H1 (cell line): ENCODE data around the gene MGME1. TPM values are rescaled to one million over a fixed set of nuclear protein-coding genes. Genes with fewer than 3 reads are reported as not detected.

Experiments used
- CTCF ChIA-PET: fragments of 300-600 bp; sonication (Branson Sonifier 250); formaldehyde crosslinking; loops from one replicate; lab custom pipeline; 2021; ENCODE audit not compliant: partially characterized antibody; lab: Charles Lee
- POLR2A ChIA-PET: fragments of 300-600 bp; sonication (Branson Sonifier 250); formaldehyde crosslinking; loops from one replicate; lab custom pipeline; 2021; ENCODE audit warnings: inconsistent platforms; ENCODE audit not compliant: partially characterized antibody; lab: Charles Lee
- DNase-seq, 2 experiments: peaks; one replicate each; pipeline versions ENCODE4 v3.0.0 to v3.0.0-alpha.2; 2010 to 2022; ENCODE audit warnings: low spot score in 2 of 2, low read depth in 1 of 2, mixed read lengths in 1 of 2
- FAIRE-seq: peaks from 2 replicates; lab custom pipeline; 2011; peaks lifted over from hg19 to GRCh38; lab: Jason Lieb, UNC
- H2AFZ ChIP-seq: 2 replicates; pipeline ENCODE4 v1.8.1; 2012; ENCODE audit warnings: low read length, inconsistent platforms
- H2AK5ac ChIP-seq: 2 replicates; pipeline ENCODE4 v1.6.1; 2013; ENCODE audit warnings: low read depth, low read length
- H2BK120ac ChIP-seq: replicated peaks from 2 replicates; pipeline ENCODE3; 2013; ENCODE audit warnings: low read depth, low read length, inconsistent platforms
- H2BK12ac ChIP-seq: 2 replicates; pipeline ENCODE4 v1.6.1; 2013; ENCODE audit warnings: low read depth, low read length
- H2BK15ac ChIP-seq: 2 replicates; pipeline ENCODE4 v1.6.1; 2013; ENCODE audit warnings: low read length
- H2BK20ac ChIP-seq: 2 replicates; pipeline ENCODE4 v1.6.1; 2013; ENCODE audit warnings: low read length
- H2BK5ac ChIP-seq: 2 replicates; pipeline ENCODE4 v1.6.1; 2013; ENCODE audit warnings: low read depth, low read length
- H3K14ac ChIP-seq: 2 replicates; pipeline ENCODE4 v1.6.1; 2013; ENCODE audit warnings: inconsistent platforms; ENCODE audit not compliant: insufficient read length
- H3K18ac ChIP-seq: 2 replicates; pipeline ENCODE4 v1.6.1; 2013; ENCODE audit warnings: low read length; ENCODE audit errors: extremely low read depth
- H3K23ac ChIP-seq: 2 replicates; pipeline ENCODE4 v1.6.1; 2013; ENCODE audit warnings: inconsistent platforms; ENCODE audit not compliant: insufficient read length
- H3K23me2 ChIP-seq: 2 replicates; pipeline ENCODE4 v1.6.1; 2013; ENCODE audit warnings: low read depth, low read length
- H3K27ac ChIP-seq: 2 replicates; pipeline ENCODE4 v1.6.1; 2011; ENCODE audit warnings: low read depth, low read length, inconsistent platforms
- H3K27me3 ChIP-seq, 4 experiments: replicated peaks in 1 of 4; 1 replicate in 1 of 4; 2 replicates in 3 of 4; pipeline versions ENCODE4 v1.6.1 to v1.8.1; 2011 to 2013; ENCODE audit warnings: low read length in 3 of 4, mild to moderate bottlenecking in 3 of 4, inconsistent platforms in 2 of 4, mixed read lengths in 2 of 4, moderate library complexity in 1 of 4; ENCODE audit not compliant: control insufficient read depth in 3 of 4, insufficient read depth in 3 of 4; ENCODE audit errors: extremely low read depth in 1 of 4
- H3K36me3 ChIP-seq, 4 experiments: 2 replicates each; pipeline versions ENCODE4 v1.6.1 to v1.8.1; 2011 to 2013; ENCODE audit warnings: mild to moderate bottlenecking in 4 of 4, low read length in 3 of 4, moderate library complexity in 2 of 4, control low read depth in 1 of 4, inconsistent platforms in 1 of 4; ENCODE audit not compliant: insufficient read depth in 4 of 4, control insufficient read depth in 2 of 4
- H3K4ac ChIP-seq: replicated peaks from 2 replicates; pipeline ENCODE3; 2013; ENCODE audit warnings: low read length, low read depth, mixed read lengths, inconsistent platforms; ENCODE audit not compliant: insufficient read length
- H3K4me1 ChIP-seq, 4 experiments: replicated peaks in 1 of 4; 1 replicate in 1 of 4; 2 replicates in 3 of 4; pipeline versions ENCODE4 v1.6.1 to v1.8.1; 2011 to 2013; ENCODE audit warnings: low read length in 3 of 4, inconsistent platforms in 2 of 4, mixed read lengths in 1 of 4; ENCODE audit not compliant: insufficient read depth in 4 of 4, control insufficient read depth in 3 of 4
- H3K4me2 ChIP-seq, 2 experiments: 2 replicates each; pipeline versions ENCODE4 v1.6.1 to v1.8.1; 2011 to 2013; ENCODE audit warnings: low read depth in 2 of 2, low read length in 2 of 2, control low read depth in 1 of 2, inconsistent platforms in 1 of 2, mild to moderate bottlenecking in 1 of 2; ENCODE audit not compliant: insufficient read depth in 1 of 2
- H3K4me3 ChIP-seq, 4 experiments: fragments of 200-600, 300-600 bp in 1 of 4; sonication (generic), shearing (Covaris generic), sonication (Bioruptor Twin) in 1 of 4; 2 replicates each; pipeline versions ENCODE4 v1.5.1 to v1.8.1; 2011 to 2016; ENCODE audit warnings: low read length in 4 of 4, low read depth in 3 of 4, control low read depth in 2 of 4, inconsistent platforms in 2 of 4, mild to moderate bottlenecking in 2 of 4, mixed read lengths in 1 of 4, moderate library complexity in 1 of 4; ENCODE audit not compliant: insufficient read depth in 2 of 4; ENCODE audit errors: extremely low read depth in 1 of 4
- H3K56ac ChIP-seq: replicated peaks from 2 replicates; pipeline ENCODE3; 2013; ENCODE audit warnings: low read depth, mild to moderate bottlenecking, mixed read lengths, low read length, inconsistent platforms; ENCODE audit not compliant: insufficient read length
- H3K79me1 ChIP-seq: 2 replicates; pipeline ENCODE4 v1.6.1; 2013; ENCODE audit warnings: low read depth, low read length, control low read depth
- H3K79me2 ChIP-seq, 2 experiments: 2 replicates each; pipeline versions ENCODE4 v1.6.1 to v1.8.1; 2012 to 2013; ENCODE audit warnings: low read length in 2 of 2, mild to moderate bottlenecking in 2 of 2, inconsistent platforms in 1 of 2; ENCODE audit not compliant: insufficient read depth in 2 of 2, control insufficient read depth in 1 of 2
- H3K9ac ChIP-seq, 4 experiments: replicated peaks in 1 of 4; 1 replicate in 1 of 4; 2 replicates in 3 of 4; pipeline versions ENCODE4 v1.6.1 to v1.8.1; 2011 to 2013; ENCODE audit warnings: low read depth in 3 of 4, low read length in 3 of 4, control low read depth in 2 of 4, mild to moderate bottlenecking in 2 of 4, moderate library complexity in 2 of 4, inconsistent platforms in 1 of 4; ENCODE audit errors: extremely low read depth in 1 of 4
- H3K9me3 ChIP-seq, 2 experiments: 2 replicates each; pipeline versions ENCODE4 v1.6.1 to v1.8.1; 2012 to 2013; ENCODE audit warnings: mild to moderate bottlenecking in 2 of 2, moderate library complexity in 2 of 2, control low read depth in 1 of 2, inconsistent platforms in 1 of 2, low read depth in 1 of 2, low read length in 1 of 2, mixed read lengths in 1 of 2; ENCODE audit not compliant: insufficient read depth in 2 of 2
- H4K20me1 ChIP-seq, 2 experiments: replicated peaks in 1 of 2; 2 replicates each; pipeline versions ENCODE3 to v1.8.1; 2011 to 2013; ENCODE audit warnings: inconsistent platforms in 2 of 2, low read length in 2 of 2, mild to moderate bottlenecking in 1 of 2; ENCODE audit not compliant: insufficient read depth in 2 of 2, control insufficient read depth in 1 of 2
- H4K5ac ChIP-seq: 2 replicates; pipeline ENCODE4 v1.6.1; 2013; ENCODE audit warnings: low read length, low read depth, mixed read lengths, inconsistent platforms; ENCODE audit not compliant: insufficient read length
- H4K8ac ChIP-seq: 2 replicates; pipeline ENCODE4 v1.8.0; 2013; ENCODE audit warnings: mild to moderate bottlenecking, moderate library complexity, low read length, inconsistent platforms; ENCODE audit not compliant: insufficient read depth; ENCODE audit errors: extremely low read depth
- H4K91ac ChIP-seq: replicated peaks from 2 replicates; pipeline ENCODE3; 2013; ENCODE audit warnings: low read length, mixed read lengths, inconsistent platforms; ENCODE audit not compliant: insufficient read length
- CBX8 ChIP-seq: fragments of 300-800, 300-1000 bp; sonication (generic); IDR thresholded peaks from 2 replicates; pipeline ENCODE4 v1.7.1; 2016; ENCODE audit warnings: low read depth, low read length, borderline replicate concordance
- CEBPB ChIP-seq: IDR thresholded peaks from 2 replicates; pipeline ENCODE4 v1.6.1; 2012; ENCODE audit warnings: low read depth, low read length
- CREB1 ChIP-seq: IDR thresholded peaks from 2 replicates; pipeline ENCODE4 v1.6.1; 2012; ENCODE audit warnings: inconsistent platforms
- EZH2 ChIP-seq: fragments of 200-600 bp; sonication (generic); IDR thresholded peaks from 2 replicates; pipeline ENCODE4 v1.7.1; 2012; ENCODE audit warnings: low read depth, mild to moderate bottlenecking, moderate library complexity, low read length, inconsistent platforms; ENCODE audit not compliant: severe bottlenecking
- KDM5A ChIP-seq: fragments of 200-600 bp; IDR thresholded peaks from 2 replicates; pipeline ENCODE4 v1.7.1; 2012; ENCODE audit warnings: mild to moderate bottlenecking, low read length, inconsistent platforms, mixed read lengths
- SRF ChIP-seq: IDR thresholded peaks from 2 replicates; pipeline ENCODE4 v1.6.1; 2011; ENCODE audit warnings: mild to moderate bottlenecking, low read depth, low read length, moderate library complexity
- WGBS, 2 experiments: shearing (Covaris generic) in 1 of 2; methylation state at CpG; one replicate each; pipeline versions ENCODE4 v1.1.6 to v1.1.7; 2013 to 2015; ENCODE audit warnings: low lambda C conversion rate in 2 of 2, mixed read lengths in 2 of 2, inconsistent platforms in 1 of 2, low coverage in 1 of 2, missing lambda C conversion rate in 1 of 2; ENCODE audit not compliant: insufficient replicate concordance in 2 of 2, insufficient coverage in 1 of 2, insufficient read length in 1 of 2; ENCODE audit errors: extremely low coverage in 1 of 2, missing lambda C conversion rate in 1 of 2; 5-methylcytosine and 5-hydroxymethylcytosine counted together
- polyA plus RNA-seq, 7 experiments: library from polyadenylated mRNA; depleted of rRNA in 3 of 7; stranded (reverse) in 5 of 7; unstranded in 2 of 7; fragments of >200 nt in 5 of 7; fragments of 200-250 nt in 2 of 7; gene quantifications; 1 replicate in 5 of 7; 2 replicates in 1 of 7; 4 replicates in 1 of 7; pipeline versions ENCODE4 v1.2.1 to v1.2.3, GENCODE V29; 2011 to 2013; ENCODE audit warnings: missing spikeins in 2 of 7, mixed read lengths in 2 of 7
- total RNA-seq: library from RNA; stranded (reverse); fragmentation: NEBNext Ultra II Directional; extraction: Animal tissue kit (Norgen Biotek cat#: 25700); gene quantifications from 2 replicates; pipeline ENCODE4 v1.2.1, GENCODE V29; 2021

MGME1 gene
- total and polyA plus RNA-seq, 2 of the 8 experiments (the other 6 are each of a cell fraction or from before 2014, with no cell fraction given): 27.7 to 59.0 TPM

GRCh38 chr20:18009116-18009515, 40.3 kb downstream of the MGME1 start:
- Histone ChIP-seq H3K4ac (no peak overlapping the region), H2AFZ (no peak overlapping the region), H3K27me3 (no peaks in the 10 kb centered on the region), H3K4me1 (peaks cover 0 to 13% (median 8%) of the 10 kb centered on the region in 4 experiments; a peak in 6 of 7 replicates), H4K20me1 (no peaks in the 10 kb centered on the region), H2AK5ac (no peak overlapping the region), H3K4me2 (no peak overlapping the region), H3K79me2 (no peaks in the 10 kb centered on the region), H3K23ac (no peak overlapping the region)
- CTCF ChIA-PET: no interaction called here
- TF ChIP-seq CBX8 (no peak), EZH2 (no peak), SRF (no peak), CREB1 (no peak), CEBPB (no peak), KDM5A (no peak)
- TF ChIP-seq, all 59 proteins: peak for 0
- no peaks in the 10 kb centered on the region; a peak in 2 of 8 replicates for H3K36me3 ChIP-seq
- H2BK12ac ChIP-seq: no peak overlapping the region
- H3K79me1 ChIP-seq: no peaks in the 10 kb centered on the region
- no peak overlapping the region for H4K91ac ChIP-seq
- no peak overlapping the region for H3K56ac ChIP-seq
- H2BK15ac ChIP-seq: no peak overlapping the region
- FAIRE-seq: no peak
- H4K5ac ChIP-seq: no peak overlapping the region
- no peak for DNase-seq
- H3K27ac ChIP-seq: no peak overlapping the region
- no peak overlapping the region for H2BK20ac ChIP-seq
- WGBS, 2 experiments: 86% methylated on average over 6 of the region's 7 CpGs; no CpG with 5 or more reads in 1 of the 2 experiments
- H2BK120ac ChIP-seq: no peak overlapping the region
- H3K4me3 ChIP-seq: no peak overlapping the region
- H2BK5ac ChIP-seq: no peak overlapping the region
- H3K18ac ChIP-seq: no peak overlapping the region
- no peaks in the 10 kb centered on the region for H3K9me3 ChIP-seq
- no peaks in the 10 kb centered on the region for H3K23me2 ChIP-seq
- no peak overlapping the region for H4K8ac ChIP-seq
- no peak overlapping the region for H3K14ac ChIP-seq
- no peak overlapping the region for H3K9ac ChIP-seq
- POLR2A ChIA-PET: interaction anchor here (1.4 kb wide), 1 partner anchor 16 kb away, joined by 4 read pairs; no protein-coding TSS in a partner anchor
